Upper lobe of left lung (tissue), 4 donors: ENCODE results near the gene CCDC136.

ENCODE experiments used
- EP300 ChIP-seq, 4 donors: sonication (generic); formaldehyde crosslinking; IDR thresholded peaks; one replicate each; pipeline ENCODE4 v1.5.1; 2017; ENCODE audit warnings: antibody characterized with exemption in 4 of 4, control low read depth in 2 of 4
- TF ChIP-seq, protein P1 (sequence below), 6 experiments: fragments of 450-650 bp in 4 of 6; fragments of 200-600 bp in 2 of 6; sonication (generic) in 2 of 6; IDR thresholded peaks; one replicate each; pipeline ENCODE4 v1.5.1; 2016 to 2019; ENCODE audit warnings: antibody characterized with exemption in 6 of 6

DNA sequence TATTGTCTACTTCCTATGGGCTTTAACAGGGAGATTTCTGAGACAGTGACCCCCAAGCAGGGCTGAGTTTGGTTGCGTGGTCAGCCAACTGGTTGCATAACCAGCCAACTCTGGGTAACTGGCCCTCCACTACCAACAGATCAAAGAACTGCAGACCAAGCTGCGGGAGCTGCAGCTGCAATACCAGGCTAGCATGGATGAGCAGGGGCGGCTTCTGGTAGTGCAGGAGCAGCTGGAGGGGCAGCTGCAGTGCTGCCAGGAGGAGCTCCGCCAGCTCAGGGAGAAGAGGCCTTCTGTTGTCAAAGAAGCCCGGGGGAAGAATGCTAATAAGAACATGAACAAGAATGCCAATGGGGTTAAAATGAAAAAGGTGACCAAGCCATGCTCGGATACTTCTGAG, 22.7 kb downstream of the CCDC136 start:
- no peak for TF ChIP-seq EP300 (IDR thresholded peaks at IDR 0.05)
- TF ChIP-seq, protein P1, sequence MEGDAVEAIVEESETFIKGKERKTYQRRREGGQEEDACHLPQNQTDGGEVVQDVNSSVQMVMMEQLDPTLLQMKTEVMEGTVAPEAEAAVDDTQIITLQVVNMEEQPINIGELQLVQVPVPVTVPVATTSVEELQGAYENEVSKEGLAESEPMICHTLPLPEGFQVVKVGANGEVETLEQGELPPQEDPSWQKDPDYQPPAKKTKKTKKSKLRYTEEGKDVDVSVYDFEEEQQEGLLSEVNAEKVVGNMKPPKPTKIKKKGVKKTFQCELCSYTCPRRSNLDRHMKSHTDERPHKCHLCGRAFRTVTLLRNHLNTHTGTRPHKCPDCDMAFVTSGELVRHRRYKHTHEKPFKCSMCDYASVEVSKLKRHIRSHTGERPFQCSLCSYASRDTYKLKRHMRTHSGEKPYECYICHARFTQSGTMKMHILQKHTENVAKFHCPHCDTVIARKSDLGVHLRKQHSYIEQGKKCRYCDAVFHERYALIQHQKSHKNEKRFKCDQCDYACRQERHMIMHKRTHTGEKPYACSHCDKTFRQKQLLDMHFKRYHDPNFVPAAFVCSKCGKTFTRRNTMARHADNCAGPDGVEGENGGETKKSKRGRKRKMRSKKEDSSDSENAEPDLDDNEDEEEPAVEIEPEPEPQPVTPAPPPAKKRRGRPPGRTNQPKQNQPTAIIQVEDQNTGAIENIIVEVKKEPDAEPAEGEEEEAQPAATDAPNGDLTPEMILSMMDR (IDR thresholded peaks at IDR 0.05): no peak
